IPS-18c (cell line): ENCODE data around the gene PCDH9.

Experiments
- H3K4me3 ChIP-seq: 2 replicates; pipeline ENCODE4 v1.7.0; 2013; ENCODE audit warnings: low read depth, mild to moderate bottlenecking, low read length, moderate library complexity; ENCODE audit not compliant: insufficient read depth
- H3K9me3 ChIP-seq: one replicate; pipeline ENCODE4 v1.6.1; 2013; ENCODE audit warnings: mild to moderate bottlenecking, low read length, moderate library complexity; ENCODE audit not compliant: control insufficient read depth, insufficient read depth

Gene PCDH9

GRCh38 chr13:67227131-67227983 is 2.8 kb downstream of the PCDH9 start:
- Histone ChIP-seq H3K9me3 (no peaks in the 10 kb centered on the region), H3K4me3 (no peak overlapping the region)

- no peaks in the 10 kb centered on the region for H3K9me3 ChIP-seq
- no peak overlapping the region for H3K4me3 ChIP-seq
Observed at GRCh38 chr13:67226696-67227095, 3.4 kb downstream of the PCDH9 start.

GRCh38 chr13:67225252-67226159 is 4.6 kb downstream of the PCDH9 start:
- Histone ChIP-seq H3K9me3 (no peaks in the 10 kb centered on the region), H3K4me3 (no peak overlapping the region)

GRCh38 chr13:67224148-67224846 is 5.8 kb downstream of the PCDH9 start:
- H3K9me3 ChIP-seq = no peaks in the 10 kb centered on the region
- no peak overlapping the region for H3K4me3 ChIP-seq

- no peaks in the 10 kb centered on the region for H3K9me3 ChIP-seq
- no peak overlapping the region for H3K4me3 ChIP-seq
Observed at GRCh38 chr13:67223742-67224141, 6.4 kb downstream of the PCDH9 start.

- Histone ChIP-seq H3K4me3 (no peak overlapping the region), H3K9me3 (no peaks in the 10 kb centered on the region)
Observed at GRCh38 chr13:67223024-67223423, 7.1 kb downstream of the PCDH9 start.

GRCh38 chr13:67221630-67222226 is 8.4 kb downstream of the PCDH9 start:
- no peak overlapping the region for H3K4me3 ChIP-seq
- H3K9me3 ChIP-seq = no peaks in the 10 kb centered on the region

- H3K4me3 ChIP-seq = no peak overlapping the region
- H3K9me3 ChIP-seq = no peaks in the 10 kb centered on the region
Observed at GRCh38 chr13:67219113-67219512, 11.0 kb downstream of the PCDH9 start.

- H3K9me3 ChIP-seq = no peaks in the 10 kb centered on the region
Observed at GRCh38 chr13:67217880-67218279, 12.3 kb downstream of the PCDH9 start.

GRCh38 chr13:67216864-67217263 is 13.3 kb downstream of the PCDH9 start:
- H3K4me3 ChIP-seq = no peak overlapping the region
- no peaks in the 10 kb centered on the region for H3K9me3 ChIP-seq

More at GRCh38 chr13:67217880-67218279, 12.3 kb downstream of the PCDH9 start:
- H3K4me3 ChIP-seq = no peak overlapping the region

GRCh38 chr13:67210208-67210607 is 19.9 kb downstream of the PCDH9 start:
- H3K9me3 ChIP-seq = no peaks in the 10 kb centered on the region
- H3K4me3 ChIP-seq = no peak overlapping the region

- H3K9me3 ChIP-seq = no peaks in the 10 kb centered on the region
- no peak overlapping the region for H3K4me3 ChIP-seq
Observed at GRCh38 chr13:67208552-67208951, 21.6 kb downstream of the PCDH9 start.

- H3K9me3 ChIP-seq = no peaks in the 10 kb centered on the region
- H3K4me3 ChIP-seq = no peak overlapping the region
Observed at GRCh38 chr13:67204764-67205163, 25.4 kb downstream of the PCDH9 start.

GRCh38 chr13:67200605-67201004 is 29.5 kb downstream of the PCDH9 start:
- Histone ChIP-seq H3K4me3 (no peak overlapping the region), H3K9me3 (no peaks in the 10 kb centered on the region)

GRCh38 chr13:67200183-67200582 is 30.0 kb downstream of the PCDH9 start:
- Histone ChIP-seq H3K4me3 (no peak overlapping the region), H3K9me3 (no peaks in the 10 kb centered on the region)

GRCh38 chr13:67197704-67198103 is 32.4 kb downstream of the PCDH9 start:
- H3K4me3 ChIP-seq = no peak overlapping the region
- no peaks in the 10 kb centered on the region for H3K9me3 ChIP-seq

- no peak overlapping the region for H3K4me3 ChIP-seq
- H3K9me3 ChIP-seq = no peaks in the 10 kb centered on the region
Observed at GRCh38 chr13:67193979-67194378, 36.2 kb downstream of the PCDH9 start.
